RKO (cell line): ENCODE measurements around the gene LRRC28.

Source experiments
- DNase-seq: peaks from one replicate; pipeline ENCODE4 v3.0.0-alpha.2; 2016; ENCODE audit warnings: low spot score

Gene LRRC28

GRCh38 chr15:99305761-99306505 lies 54.7 kb downstream of the LRRC28 start:
- no peak for DNase-seq

GRCh38 chr15:99306694-99307338 lies 55.5 kb downstream of the LRRC28 start:
- DNase-seq = no peak

- no peak for DNase-seq
Observed at GRCh38 chr15:99307735-99308134, 56.5 kb downstream of the LRRC28 start.

DNA sequence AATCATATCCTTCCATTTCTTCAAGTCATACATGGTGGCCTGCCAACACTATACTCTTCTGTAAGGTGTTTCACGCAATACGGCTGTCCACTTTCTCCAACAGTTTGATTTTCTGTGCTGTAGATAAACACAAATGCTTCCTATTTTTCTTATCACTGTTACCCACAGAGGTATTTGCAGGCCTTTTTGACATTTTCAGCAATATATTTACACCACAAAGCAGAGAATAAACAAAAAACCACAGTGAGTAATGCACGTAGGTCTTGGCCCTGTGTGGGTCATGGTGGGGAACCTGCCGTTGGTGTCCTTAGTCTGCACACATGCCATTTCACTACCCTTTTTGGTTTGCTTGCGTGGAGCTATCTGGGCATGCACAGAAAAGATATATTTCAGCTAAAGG lies 59.5 kb downstream of the LRRC28 start:
- no peak for DNase-seq

- DNase-seq = no peak
Observed at GRCh38 chr15:99312228-99312627, 60.9 kb downstream of the LRRC28 start.

DNA sequence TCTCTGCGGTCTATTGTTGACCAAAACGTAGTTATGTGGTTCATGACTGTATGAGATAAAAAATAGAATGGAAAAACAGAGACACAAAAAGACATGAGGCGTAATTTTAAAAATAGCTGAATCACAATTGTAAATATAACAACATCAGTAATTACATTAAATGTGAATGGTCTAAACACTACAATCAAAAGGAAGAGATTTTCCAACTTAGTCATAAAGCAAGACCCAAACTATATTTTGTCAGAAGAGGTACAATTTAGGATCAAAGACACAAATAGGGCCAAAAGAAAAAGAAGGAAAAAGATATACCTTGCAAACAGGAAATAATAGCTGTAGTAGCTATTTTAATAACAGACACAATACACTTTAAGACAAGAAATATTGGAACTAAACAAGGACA lies 61.5 kb downstream of the LRRC28 start:
- DNase-seq = no peak

- no peak for DNase-seq
Observed at GRCh38 chr15:99315636-99316035, 64.4 kb downstream of the LRRC28 start.

- no peak for DNase-seq
Observed at GRCh38 chr15:99320374-99321215, 69.3 kb downstream of the LRRC28 start.

GRCh38 chr15:99321468-99321867 lies 70.2 kb downstream of the LRRC28 start:
- no peak for DNase-seq

GRCh38 chr15:99322643-99323405 lies 71.5 kb downstream of the LRRC28 start:
- no peak for DNase-seq

DNA sequence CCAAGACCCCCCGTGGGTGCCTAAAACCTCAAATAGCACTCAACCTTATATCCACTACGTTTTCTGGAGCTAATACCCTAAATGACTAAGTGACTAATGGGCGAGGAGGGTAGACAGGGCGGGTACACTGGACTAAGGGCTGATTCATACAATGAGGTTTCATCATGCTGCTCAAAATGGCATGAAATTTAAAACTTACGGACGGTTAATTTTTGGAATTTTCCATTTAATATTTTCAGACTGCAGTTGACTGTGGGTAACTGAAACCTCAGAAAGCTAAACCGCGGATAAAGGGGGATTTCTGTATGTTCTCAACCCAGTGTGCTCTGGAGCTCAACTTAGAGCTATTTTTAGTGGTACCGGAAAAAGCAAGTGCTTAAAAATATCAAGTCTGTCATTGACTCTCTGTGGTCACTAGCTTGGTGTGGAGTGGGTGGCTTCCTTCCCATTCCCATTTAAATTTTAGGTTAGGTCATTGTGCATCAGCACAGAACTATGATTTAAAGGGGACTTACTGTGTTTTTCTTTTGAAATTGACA lies 72.9 kb downstream of the LRRC28 start:
- DNase-seq = peak; percentile 94

GRCh38 chr15:99324700-99325099 lies 73.4 kb downstream of the LRRC28 start:
- no peak for DNase-seq

DNA sequence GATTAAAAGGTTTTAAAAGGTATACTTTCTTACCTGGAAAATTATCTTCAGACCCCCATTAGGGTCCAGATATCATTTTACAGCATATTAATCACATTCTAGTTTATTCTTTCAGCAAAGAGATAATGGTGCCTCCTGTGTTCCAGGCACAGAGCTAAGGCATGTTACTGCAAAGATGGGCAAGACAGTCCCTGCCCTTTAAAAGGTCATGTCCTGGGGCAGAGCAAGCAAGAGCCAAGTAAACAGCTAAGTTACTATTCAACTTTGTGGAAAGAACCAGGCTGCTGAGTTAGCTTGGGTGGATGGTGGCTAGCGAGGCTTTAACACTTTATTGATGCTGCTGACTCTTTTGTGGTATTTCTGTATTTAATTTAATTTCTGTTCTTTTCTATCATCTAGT lies 75.0 kb downstream of the LRRC28 start:
- DNase-seq = no peak

DNA sequence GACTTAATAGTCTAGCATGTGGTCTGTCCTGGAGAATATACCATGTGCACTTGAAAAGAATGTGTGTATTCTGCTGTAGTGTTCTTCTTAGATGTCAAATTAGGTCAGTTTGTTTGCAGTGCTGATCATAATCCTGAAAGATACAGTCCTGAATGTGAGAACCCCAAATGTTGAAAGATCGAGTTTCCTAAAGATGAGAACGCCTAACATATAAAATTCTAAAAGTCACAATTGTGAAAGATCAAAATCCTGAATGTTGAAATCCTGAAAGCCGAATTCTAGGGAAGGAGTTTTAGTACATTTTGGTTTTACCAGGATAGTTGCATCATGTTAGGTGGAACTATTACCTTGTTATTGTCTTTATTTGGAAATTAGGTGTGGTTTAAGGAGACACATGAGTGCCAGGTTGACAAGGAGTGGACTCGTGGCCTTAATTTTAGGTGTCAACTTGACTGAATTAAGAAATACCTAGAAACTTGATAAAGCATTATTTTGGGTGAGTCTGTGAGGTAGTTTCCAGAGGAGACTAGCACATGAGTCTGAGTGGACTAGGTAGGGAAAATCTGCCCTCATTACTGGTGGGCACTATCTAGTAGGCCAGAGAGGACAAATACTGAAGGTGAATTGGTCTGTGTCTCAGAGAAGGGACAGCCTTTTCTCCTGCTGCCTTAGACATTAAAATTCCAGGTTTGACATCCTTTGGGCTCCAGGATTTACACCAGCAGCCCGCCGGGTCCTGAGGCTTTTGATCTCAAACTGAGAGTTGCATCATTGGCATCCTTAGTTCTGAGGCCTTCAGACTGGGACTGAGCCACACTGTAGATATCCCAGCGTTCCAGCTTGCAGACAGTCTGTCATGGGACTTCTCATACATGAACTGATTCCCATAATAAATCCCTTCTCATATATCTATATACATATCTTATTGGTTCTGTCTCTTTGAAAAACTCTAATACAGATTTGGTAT lies 77.1 kb downstream of the LRRC28 start:
- no peak for DNase-seq

GRCh38 chr15:99331381-99331780 lies 80.1 kb downstream of the LRRC28 start:
- no peak for DNase-seq

- DNase-seq = no peak
Observed at GRCh38 chr15:99333413-99333812, 82.1 kb downstream of the LRRC28 start.

GRCh38 chr15:99333981-99334380 lies 82.7 kb downstream of the LRRC28 start:
- no peak for DNase-seq

DNA sequence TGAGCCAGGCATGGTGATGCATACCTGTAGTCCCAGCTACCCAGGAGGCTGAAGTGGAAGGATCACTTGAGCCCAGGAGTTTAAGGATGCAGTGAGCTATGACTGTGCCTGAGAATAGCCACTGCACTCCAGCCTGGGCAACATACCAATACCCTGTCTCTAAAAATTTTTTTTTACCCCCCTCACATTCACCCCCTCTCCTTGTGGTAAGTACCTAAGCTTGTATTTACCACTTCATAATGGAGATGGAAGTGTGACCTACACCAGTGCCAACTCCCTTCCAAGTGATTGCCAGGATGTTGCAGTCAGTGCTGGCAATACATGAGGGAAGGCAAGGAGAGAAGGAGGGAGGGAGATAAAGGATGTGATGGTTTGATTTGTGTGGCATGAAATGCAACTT lies 84.2 kb downstream of the LRRC28 start:
- no peak for DNase-seq

DNA sequence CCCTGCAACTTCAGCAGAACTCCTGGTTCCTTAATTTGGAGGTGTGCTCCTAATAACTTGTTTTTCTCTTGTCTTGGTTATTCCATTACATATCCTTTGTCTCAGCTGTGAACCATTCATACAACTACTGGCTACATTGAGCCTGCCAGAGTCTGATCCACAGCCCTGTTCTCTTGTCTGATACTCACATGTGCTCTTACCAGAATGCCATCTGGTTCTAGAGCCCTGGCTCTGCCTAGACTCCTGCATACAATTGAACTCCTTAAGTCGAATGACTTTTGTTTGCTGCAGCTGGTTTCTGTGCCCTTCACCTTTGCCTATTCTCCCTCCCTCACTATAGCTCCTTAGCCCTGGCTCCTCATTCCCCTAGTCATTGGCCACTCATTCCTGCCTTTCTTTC lies 85.5 kb downstream of the LRRC28 start:
- no peak for DNase-seq

- DNase-seq = no peak
Observed at GRCh38 chr15:99340347-99340746, 89.1 kb downstream of the LRRC28 start.

DNA sequence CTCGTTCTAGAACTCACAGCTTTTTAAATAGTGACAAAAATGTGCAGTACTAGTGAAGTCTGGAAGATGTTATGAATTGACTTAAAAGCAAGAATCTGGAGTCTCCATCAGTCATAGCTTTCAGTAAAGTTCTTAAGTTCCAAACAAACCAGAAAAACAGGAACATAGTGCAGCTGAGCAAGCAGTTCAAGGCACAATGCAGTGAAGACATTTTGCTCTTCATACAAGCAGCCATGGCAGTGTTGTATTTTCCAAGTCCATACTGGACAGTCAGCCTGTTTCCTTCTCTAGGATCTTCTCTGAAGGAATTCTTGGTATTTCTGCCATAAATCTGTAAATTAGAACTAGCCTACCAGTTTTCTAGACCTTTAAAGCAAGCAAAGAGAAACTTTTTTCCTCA lies 90.5 kb downstream of the LRRC28 start:
- no peak for DNase-seq
